ENCODE data around the gene RNF31. TPM values are rescaled to one million over a fixed set of nuclear protein-coding genes. Genes with fewer than 3 reads are reported as not detected.

The RNF31 gene
- 10 to 100 TPM; 21.7 to 54.8 (median 27.4) TPM for total RNA-seq

GRCh38 chr14:24146978-24147760, at the start of gene RNF31:
Gene RNF31 (plus strand): TSS chr14:24147498. CDS start chr14:24147699, 201 bp downstream.
- TF ChIP-seq CTCF (IDR thresholded peaks at IDR 0.05; ENCODE audit: low read depth), result no peak

- TF ChIP-seq CTCF (IDR thresholded peaks at IDR 0.05; ENCODE audit: low read depth), result no peak
Observed at GRCh38 chr14:24098229-24098926, 48.9 kb upstream of the RNF31 start.

GRCh38 chr14:24098927-24099813, 48.1 kb upstream of the RNF31 start:
- TF ChIP-seq CTCF (IDR thresholded peaks at IDR 0.05; ENCODE audit: low read depth), result no peak

- no peak for TF ChIP-seq CTCF (IDR thresholded peaks at IDR 0.05; ENCODE audit: low read depth)
Observed at GRCh38 chr14:24100197-24100981, 46.9 kb upstream of the RNF31 start.

GRCh38 chr14:24100982-24101494, 46.3 kb upstream of the RNF31 start:
- no peak for TF ChIP-seq CTCF (IDR thresholded peaks at IDR 0.05; ENCODE audit: low read depth)

- no peak for TF ChIP-seq CTCF (IDR thresholded peaks at IDR 0.05; ENCODE audit: low read depth)
Observed at GRCh38 chr14:24102357-24103048, 44.8 kb upstream of the RNF31 start.

Measured in subcutaneous adipose tissue (tissue), 4 donors.